Measurements from ENCODE around the gene RANBP9. TPM values are rescaled to one million over a fixed set of nuclear protein-coding genes. Genes with fewer than 3 reads are reported as not detected.

The RANBP9 gene
- total RNA-seq, 4 donors from 2014 or later, result 29.3 to 57.1 (median 42.4) TPM

DNA sequence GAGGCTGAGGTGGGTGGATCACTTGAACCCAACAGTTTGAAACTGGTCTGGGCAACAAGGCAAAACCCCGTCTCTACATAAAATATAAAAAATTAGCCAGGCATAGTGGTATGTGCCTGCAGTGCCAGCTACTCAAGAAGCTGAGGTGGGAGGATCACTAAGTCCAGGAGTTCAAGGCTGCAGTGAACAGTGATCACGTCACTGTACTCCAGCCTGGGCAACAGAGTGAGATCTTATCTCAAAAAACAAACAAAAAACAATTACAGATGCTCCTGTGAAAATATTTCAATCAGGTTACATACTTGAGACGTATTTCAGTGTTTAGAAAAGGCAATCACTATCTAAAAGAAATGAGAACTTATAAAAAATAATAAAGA lies 33.8 kb downstream of the RANBP9 start:
- intact Hi-C loops (cut with DNase I), result no loop called here
- Histone ChIP-seq H3K36me3 (peaks cover 0 to 3% (median 0%) of the 10 kb centered on the region in 4 donors), H3K27ac (replicated peaks in 1 of 4) (no peak overlapping the region), H3K4me1 (peaks cover 6 to 11% (median 9%) of the 10 kb centered on the region in 4 donors), H3K9me3 (peaks cover 0 to 10% (median 10%) of the 10 kb centered on the region in 4 donors), H3K27me3 (no peaks in the 10 kb centered on the region), H3K4me3 (no peak overlapping the region)
- TF ChIP-seq, protein P1, sequence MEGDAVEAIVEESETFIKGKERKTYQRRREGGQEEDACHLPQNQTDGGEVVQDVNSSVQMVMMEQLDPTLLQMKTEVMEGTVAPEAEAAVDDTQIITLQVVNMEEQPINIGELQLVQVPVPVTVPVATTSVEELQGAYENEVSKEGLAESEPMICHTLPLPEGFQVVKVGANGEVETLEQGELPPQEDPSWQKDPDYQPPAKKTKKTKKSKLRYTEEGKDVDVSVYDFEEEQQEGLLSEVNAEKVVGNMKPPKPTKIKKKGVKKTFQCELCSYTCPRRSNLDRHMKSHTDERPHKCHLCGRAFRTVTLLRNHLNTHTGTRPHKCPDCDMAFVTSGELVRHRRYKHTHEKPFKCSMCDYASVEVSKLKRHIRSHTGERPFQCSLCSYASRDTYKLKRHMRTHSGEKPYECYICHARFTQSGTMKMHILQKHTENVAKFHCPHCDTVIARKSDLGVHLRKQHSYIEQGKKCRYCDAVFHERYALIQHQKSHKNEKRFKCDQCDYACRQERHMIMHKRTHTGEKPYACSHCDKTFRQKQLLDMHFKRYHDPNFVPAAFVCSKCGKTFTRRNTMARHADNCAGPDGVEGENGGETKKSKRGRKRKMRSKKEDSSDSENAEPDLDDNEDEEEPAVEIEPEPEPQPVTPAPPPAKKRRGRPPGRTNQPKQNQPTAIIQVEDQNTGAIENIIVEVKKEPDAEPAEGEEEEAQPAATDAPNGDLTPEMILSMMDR (IDR thresholded peaks at IDR 0.05), result no peak
- no peak for TF ChIP-seq POLR2A (IDR thresholded peaks at IDR 0.05; ENCODE audit: low read depth)
- TF ChIP-seq EP300 (IDR thresholded peaks at IDR 0.05), result no peak
- TF ChIP-seq POLR2AphosphoS5 (IDR thresholded peaks at IDR 0.05), result no peak
- WGBS, result 85% methylated on average over 3 of the region's 3 CpGs
- no peak for DNase-seq (ENCODE audit: extremely low spot score)

DNA sequence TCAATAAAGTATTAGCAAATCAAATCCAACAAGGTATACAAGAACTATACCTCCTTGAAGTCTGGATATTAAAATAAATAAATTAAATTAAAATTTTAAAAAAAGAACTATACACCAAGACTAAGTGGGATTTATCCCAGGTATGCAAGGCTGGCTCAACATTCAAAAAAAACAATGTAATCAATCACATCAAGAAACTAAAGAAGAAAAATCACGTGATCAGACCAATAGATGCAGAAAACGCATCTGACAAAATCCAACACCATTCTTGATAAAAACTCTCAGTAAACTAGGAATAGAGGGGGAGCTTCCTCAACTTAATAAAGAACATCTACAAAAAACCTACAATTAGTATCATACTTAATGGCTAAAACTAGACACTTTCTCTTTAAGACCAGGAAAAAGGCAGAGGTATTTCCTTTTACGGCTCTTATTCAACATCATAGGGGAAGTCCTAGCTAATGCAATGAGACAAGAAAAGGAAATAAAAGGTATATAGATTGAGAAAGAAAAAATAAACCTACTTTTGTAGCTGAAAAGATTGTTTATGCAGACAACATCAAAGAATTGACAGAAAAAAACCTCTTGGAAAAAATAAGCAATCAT lies 35.0 kb downstream of the RANBP9 start:
- peaks cover 0 to 10% (median 10%) of the 10 kb centered on the region in 4 donors for H3K9me3 ChIP-seq
- peaks cover 9 to 20% (median 12%) of the 10 kb centered on the region in 4 donors for H3K4me1 ChIP-seq
- TF ChIP-seq POLR2A (IDR thresholded peaks at IDR 0.05; ENCODE audit: low read depth), result no peak
- no peak for TF ChIP-seq EP300 (IDR thresholded peaks at IDR 0.05)
- TF ChIP-seq, protein P1 (IDR thresholded peaks at IDR 0.05), result no peak
- TF ChIP-seq POLR2AphosphoS5 (IDR thresholded peaks at IDR 0.05), result no peak
- H3K27me3 ChIP-seq, result no peaks in the 10 kb centered on the region
- DNase-seq (ENCODE audit: extremely low spot score), result no peak
- peaks cover 0 to 3% (median 0%) of the 10 kb centered on the region in 4 donors for H3K36me3 ChIP-seq
- no peak overlapping the region for H3K4me3 ChIP-seq
- intact Hi-C loops (cut with DNase I), result no loop called here
- 95% methylated on average over 3 of the region's 3 CpGs for WGBS
- no peak overlapping the region for H3K27ac ChIP-seq (replicated peaks in 1 of 4)

DNA sequence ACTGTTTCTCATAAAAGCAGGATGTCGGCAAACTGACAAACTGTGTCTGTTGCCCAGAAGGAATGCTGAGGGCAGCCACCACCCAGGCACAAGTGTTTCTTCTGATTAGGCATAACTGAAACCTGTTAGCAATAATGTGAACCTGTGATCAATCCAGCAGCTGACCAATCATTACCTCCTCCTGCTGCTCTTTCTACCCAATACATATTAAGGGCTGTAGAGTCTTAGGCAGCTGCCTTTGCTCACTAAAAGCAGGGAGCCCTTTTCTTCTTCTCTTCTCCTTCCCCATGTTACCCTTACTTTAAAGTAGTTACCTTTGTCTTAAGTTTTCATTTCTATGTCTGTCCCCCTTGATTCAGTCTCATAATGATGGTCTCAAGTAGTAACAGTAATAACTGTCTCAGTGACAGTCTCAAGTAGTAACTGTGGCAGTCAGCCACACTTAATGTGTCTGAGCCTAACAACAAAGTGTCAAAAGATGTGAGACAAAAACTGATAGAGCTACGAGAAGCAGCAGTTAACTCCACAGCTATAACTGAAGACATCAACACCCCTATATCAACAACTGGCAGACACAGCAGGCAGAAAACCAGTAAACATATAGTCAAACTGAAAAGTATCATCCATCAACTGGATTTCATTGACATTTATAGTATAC lies 37.0 kb downstream of the RANBP9 start:
- H3K36me3 ChIP-seq, result no peaks in the 10 kb centered on the region
- H3K9me3 ChIP-seq, result peaks cover 0 to 10% (median 10%) of the 10 kb centered on the region in 4 donors
- intact Hi-C loops (cut with DNase I), result no loop called here
- H3K27ac ChIP-seq (replicated peaks in 1 of 4), result no peak overlapping the region
- 86% methylated on average over 2 of the region's 2 CpGs for WGBS
- TF ChIP-seq EP300 (IDR thresholded peaks at IDR 0.05), result no peak
- no peak for TF ChIP-seq POLR2AphosphoS5 (IDR thresholded peaks at IDR 0.05)
- no peak for TF ChIP-seq POLR2A (IDR thresholded peaks at IDR 0.05; ENCODE audit: low read depth)
- TF ChIP-seq, protein P1 (IDR thresholded peaks at IDR 0.05), result no peak
- DNase-seq (ENCODE audit: extremely low spot score), result no peak
- no peaks in the 10 kb centered on the region for H3K27me3 ChIP-seq
- peaks cover 9 to 23% (median 16%) of the 10 kb centered on the region in 4 donors for H3K4me1 ChIP-seq
- H3K4me3 ChIP-seq, result no peak overlapping the region

DNA sequence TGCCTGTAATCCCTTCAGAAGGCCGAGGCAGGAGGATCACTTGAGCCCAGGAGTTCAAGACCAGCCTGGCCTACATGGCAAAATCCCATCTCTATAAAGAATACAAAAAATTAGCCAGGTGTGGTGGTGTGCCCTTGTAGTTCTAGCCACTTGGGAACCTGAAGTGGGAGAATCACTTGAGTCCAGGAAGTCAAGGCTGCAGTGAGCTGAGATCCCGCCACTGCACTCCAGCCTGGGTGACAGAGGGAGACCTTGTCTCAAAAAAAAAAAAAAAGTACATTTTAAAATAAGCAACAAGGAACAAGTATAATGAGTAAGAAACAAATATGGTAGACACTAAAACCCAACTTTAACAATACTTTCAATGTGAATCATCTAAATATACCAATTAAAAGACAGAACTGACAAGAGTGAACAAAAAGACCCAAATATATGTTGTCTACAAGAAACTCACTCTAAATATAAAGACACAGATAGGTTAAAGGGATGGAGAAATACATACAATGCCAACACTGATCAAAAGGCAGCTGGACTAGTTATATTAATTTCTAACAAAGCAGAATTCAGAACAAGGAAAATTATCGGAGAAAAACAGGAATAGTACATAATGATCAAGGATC lies 37.7 kb downstream of the RANBP9 start:
- H3K4me3 ChIP-seq, result no peak overlapping the region
- peaks cover 7 to 23% (median 16%) of the 10 kb centered on the region in 4 donors for H3K4me1 ChIP-seq
- intact Hi-C loops (cut with DNase I), result no loop called here
- H3K36me3 ChIP-seq, result no peaks in the 10 kb centered on the region
- 92% methylated on average over 3 of the region's 3 CpGs for WGBS
- DNase-seq (ENCODE audit: extremely low spot score), result no peak
- H3K9me3 ChIP-seq, result peaks cover 0 to 10% (median 10%) of the 10 kb centered on the region in 4 donors
- no peaks in the 10 kb centered on the region for H3K27me3 ChIP-seq
- TF ChIP-seq POLR2A (IDR thresholded peaks at IDR 0.05; ENCODE audit: low read depth), result no peak
- no peak for TF ChIP-seq EP300 (IDR thresholded peaks at IDR 0.05)
- TF ChIP-seq POLR2AphosphoS5 (IDR thresholded peaks at IDR 0.05), result no peak
- TF ChIP-seq, protein P1 (IDR thresholded peaks at IDR 0.05), result no peak
- H3K27ac ChIP-seq (replicated peaks in 1 of 4), result no peak overlapping the region

Measured in esophagus muscularis mucosa (tissue), 4 donors.